GM18520 (cell line): ENCODE results near the gene ERCC6L.
"Not testable (repeated sequence)": the region's sequence is repeated elsewhere in the genome, so short reads cannot be mapped to it uniquely, and the experiment has no call there.

Experiments used
- ATAC-seq: cut with Tn5 transposase; IDR thresholded peaks from one replicate; pipeline ENCODE4 v1.9.1; 2021; ENCODE audit not compliant: unreplicated experiment

ERCC6L gene

GRCh38 chrX:72176981-72177380 lies 61.8 kb downstream of the ERCC6L start:
- ATAC-seq: no peak

DNA sequence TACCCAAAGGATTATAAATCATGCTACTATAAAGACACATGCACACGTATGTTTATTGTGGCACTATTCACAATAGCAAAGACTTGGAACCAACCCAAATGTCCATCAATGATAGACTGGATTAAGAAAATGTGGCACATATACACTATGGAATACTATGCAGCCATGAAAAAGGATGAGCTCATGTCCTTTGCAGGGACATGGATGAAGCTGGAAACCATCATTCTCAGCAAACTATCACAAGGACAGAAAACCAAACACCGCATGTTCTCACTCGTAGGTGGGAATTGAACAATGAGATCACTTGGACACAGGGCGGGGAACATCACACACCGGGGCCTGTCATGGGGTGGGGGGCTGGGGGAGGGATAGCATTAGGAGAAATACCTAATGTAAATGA lies 62.5 kb downstream of the ERCC6L start:
- ATAC-seq: not testable (repeated sequence)

GRCh38 chrX:72169008-72169728 lies 69.7 kb downstream of the ERCC6L start:
- ATAC-seq: no peak

DNA sequence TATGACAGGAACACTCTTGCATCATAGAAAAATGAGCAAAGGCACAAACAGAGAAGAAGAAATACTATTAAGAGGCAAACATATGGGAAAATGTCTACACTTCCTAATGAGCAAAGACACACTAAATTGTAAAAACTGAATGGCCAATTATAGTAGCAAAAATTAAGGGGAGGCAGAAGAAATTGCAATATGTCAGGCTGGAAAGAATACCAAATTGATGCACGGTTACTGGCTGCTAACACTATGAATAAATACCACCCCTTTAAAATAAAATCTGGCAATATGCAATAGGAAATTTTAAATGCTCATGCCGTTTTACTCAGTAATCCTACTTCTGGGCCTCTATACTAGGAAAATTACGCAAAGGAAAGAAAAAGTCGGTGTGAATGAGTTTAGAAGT lies 73.3 kb downstream of the ERCC6L start:
- ATAC-seq: no peak

DNA sequence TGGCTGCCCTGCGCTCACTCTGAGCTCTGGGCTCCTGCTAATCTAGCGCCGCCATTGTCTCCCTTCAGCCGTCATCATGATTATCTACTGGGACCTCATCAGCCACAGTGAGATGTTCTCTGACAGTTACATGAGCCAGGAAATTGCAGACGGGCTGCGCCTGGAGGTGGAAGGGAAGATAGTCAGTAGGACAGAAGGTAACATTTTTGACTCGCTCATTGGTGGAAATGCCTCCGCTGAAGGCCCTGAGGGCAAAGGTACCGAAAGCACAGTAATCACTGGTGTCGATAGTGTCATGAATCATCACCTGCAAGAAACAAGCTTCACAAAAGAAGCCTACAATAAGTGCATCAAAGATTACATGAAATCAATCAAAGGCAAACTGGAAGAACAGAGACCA lies 79.1 kb downstream of the ERCC6L start:
- ATAC-seq: no peak

DNA sequence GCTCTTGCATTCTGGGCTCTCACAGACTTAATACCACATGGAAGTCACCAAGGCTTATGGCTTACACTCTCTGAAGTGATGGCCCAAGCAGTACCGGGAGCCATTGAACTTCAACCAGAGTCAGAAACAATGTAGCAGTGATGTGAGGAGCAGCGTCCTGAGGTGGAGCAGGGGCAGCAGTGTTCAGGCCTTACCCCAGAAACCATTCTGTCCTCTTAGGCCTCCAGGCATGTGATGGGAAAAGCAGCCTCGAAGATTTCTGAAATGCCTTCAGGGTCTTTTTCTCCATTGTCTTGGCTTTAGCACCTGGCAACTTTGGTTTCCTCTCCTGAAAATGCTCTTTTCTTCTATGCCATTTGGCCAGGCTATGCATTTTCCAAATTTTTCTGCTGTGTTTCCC lies 80.1 kb downstream of the ERCC6L start:
- no peak for ATAC-seq
